ENCODE results near the gene SLCO3A1.

SLCO3A1 gene

GRCh38 chr15:91973481-91973880 is 120.0 kb downstream of the SLCO3A1 start:
- DNase-seq: no peak

DNA sequence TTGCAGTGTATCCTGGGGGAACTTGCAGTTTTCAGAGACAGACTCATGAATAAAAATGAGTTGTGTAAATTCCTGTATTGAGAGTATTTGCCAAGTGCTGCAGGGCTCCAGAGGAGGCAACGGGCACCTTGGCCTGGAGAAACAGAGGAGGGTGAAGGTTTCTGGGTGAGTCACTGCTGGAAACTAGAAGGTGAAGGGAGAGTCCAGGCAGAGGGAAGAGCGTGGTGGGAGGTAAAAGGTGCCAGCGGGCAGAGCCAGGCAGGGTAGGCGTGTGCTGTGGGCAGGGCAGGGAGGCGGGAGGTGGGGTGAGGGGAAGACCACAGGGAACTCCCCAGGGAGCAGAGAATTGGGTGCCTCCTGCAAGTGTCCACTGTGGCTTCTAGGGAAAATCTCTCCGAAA is 120.8 kb downstream of the SLCO3A1 start:
- no peak for DNase-seq

DNA sequence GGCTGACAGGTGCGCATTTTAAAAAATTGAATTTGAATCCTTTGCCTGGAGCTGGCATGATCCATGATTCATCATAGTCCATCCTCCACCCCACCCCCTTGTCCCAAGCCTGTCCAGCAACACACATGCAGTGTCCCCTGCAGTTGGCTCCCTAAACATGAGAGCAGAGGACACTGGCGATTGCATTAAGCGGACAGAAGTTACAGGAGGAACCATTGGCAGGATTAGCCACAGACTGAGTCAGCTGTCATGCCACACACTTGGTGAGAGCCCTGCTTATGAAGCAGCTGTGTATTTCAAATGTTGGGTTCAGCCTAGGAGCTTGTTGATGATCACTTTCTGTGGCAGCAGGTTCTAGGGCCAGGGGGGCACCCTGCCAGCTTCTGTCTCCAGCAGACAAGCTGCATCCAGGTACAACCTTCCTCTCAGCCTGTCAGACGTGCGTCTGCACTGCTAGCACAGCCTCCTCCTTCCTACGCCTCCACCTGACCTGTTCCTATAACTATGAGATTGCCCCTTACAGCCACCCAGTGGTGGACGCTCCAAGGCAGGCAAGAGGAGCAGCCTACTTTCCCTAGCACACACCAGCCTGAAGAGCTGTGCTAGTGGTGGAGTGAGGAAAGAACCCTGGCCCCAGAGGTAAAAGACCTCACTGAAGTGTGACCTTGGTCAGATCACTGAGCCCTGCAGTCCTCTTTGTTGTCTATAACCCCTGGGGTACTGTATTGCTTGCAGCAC is 121.9 kb downstream of the SLCO3A1 start:
- DNase-seq: no peak

DNA sequence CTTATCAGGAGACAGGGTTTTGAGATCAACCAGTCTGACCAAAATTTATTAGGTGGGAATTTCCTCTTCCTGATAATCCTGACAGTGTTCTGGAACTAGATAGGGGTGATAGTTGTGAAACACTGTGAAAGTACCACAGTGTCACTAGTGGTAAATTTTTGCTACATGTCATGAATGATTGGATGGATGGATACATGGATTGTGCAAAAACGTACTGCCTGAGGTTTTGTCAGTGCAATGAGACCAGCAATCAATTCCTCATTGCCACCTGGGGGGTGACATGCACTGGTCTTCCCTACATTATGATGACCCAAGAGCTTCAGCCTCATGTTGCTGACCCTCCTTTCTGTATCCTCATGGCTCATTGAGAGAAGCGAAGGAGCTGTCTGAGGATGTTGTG is 123.5 kb downstream of the SLCO3A1 start:
- no peak for DNase-seq

GRCh38 chr15:91980502-91981267 is 127.2 kb downstream of the SLCO3A1 start:
- DNase-seq: no peak

DNA sequence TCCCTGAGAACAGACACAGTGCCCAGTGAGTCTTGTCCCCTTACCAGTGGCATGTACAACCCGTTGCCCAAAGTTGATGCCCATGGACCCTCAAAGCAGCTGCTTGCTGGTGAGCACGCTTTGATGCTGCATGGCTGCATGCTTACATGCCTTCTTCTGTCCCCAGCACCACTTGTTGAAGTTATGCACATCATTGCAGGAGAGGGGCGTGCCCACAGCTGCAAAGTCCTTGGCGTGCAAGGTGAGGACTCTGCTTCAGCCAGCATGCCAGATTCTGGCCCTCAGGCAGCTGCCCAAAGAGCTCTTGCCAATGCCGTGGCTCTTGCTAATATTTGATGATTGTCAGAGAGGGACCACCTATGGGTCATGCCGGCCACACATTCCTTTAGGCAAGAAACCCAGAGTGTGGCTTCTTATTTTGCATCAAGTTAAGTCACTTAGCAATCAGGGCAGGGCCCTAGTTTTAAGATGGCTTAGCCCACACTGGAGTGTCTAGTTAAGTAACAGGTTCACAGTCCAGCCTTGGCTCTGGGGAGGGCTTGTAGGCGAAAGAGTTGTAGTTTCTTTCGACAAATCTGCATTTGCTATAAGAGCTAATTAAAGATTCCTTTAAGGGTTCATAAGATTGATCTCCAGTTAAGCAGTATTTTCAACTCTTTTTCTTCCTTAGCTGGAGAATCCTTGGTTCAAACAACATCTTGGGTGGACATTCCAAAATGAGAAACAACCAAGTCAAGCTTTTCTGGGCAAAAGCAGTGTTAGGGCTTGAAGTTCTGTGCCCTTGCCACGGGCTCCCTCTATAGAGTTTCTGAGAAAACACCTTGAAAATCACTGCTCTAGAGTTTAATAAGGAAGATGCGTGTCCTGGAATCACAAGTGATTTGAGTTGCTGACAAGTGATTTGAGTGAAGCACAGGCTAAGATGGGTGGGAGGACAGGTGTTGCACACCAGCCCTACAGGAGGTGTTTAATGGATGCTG is 128.6 kb downstream of the SLCO3A1 start:
- no peak for DNase-seq

- no peak for DNase-seq
These were observed 130.3 kb downstream of the SLCO3A1 start for GRCh38 chr15:91983729-91984340.

DNA sequence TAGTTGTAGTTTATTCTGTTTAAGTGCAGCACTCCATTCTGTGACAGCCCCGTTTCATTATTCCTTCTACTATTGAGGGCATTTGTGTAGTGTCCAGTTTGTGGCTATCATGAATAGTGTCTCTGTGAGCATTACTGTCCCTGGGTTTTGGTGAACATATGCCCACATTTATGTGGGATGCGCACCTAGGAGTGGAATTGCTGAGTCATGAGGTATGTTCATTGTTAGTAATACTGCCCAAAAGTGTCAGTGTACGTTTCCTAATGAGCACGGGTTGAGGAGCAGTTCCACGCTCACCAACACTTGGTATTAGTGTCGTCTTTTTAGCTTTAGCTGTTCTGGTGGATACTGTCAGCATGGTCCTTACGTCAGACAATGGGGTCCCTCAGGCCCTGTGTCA is 131.8 kb downstream of the SLCO3A1 start:
- DNase-seq: no peak

GRCh38 chr15:91988071-91988470 is 134.6 kb downstream of the SLCO3A1 start:
- DNase-seq: no peak

DNA sequence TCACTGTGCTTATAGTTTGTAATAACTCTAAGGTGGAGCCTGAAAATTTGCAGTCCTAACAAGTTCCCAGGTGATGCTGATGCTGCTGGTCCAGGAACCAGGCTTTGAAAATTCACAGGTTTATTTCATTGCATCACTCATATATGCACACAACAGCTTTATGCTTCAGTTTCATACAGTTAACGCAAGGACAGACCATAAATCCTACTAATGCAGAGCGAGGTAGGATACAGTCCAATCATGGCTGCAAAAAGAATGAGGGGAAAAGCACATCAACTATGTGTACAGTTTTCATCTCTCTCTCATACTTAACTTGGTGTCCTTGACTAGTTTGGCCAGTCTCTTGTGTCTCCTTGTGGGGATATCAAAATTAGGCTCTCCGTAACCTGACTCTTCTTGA is 135.1 kb downstream of the SLCO3A1 start:
- no peak for DNase-seq

GRCh38 chr15:91989821-91990220 is 136.3 kb downstream of the SLCO3A1 start:
- DNase-seq: no peak

- DNase-seq: no peak
These were observed 139.4 kb downstream of the SLCO3A1 start for GRCh38 chr15:91992945-91993344.

- DNase-seq: no peak
These were observed 141.6 kb downstream of the SLCO3A1 start for GRCh38 chr15:91995146-91995545.

DNA sequence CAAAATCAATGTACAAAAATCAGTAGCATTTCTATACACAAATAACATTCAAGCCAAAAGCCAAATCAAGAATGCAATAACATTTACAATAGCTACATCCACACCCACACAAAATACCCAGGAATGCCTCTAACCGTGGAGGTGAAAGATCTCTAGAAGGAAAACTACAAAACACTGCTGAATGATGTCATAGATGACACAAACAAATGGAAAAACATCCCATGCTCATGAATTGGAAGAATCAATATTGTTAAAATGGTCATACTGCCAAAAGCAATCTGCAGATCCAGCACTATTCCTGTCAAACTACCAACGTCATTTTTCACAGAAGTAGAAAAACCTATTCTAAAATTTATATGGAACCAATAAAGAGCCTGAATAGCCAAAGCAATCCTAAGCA is 143.7 kb downstream of the SLCO3A1 start:
- DNase-seq: no peak

DNA sequence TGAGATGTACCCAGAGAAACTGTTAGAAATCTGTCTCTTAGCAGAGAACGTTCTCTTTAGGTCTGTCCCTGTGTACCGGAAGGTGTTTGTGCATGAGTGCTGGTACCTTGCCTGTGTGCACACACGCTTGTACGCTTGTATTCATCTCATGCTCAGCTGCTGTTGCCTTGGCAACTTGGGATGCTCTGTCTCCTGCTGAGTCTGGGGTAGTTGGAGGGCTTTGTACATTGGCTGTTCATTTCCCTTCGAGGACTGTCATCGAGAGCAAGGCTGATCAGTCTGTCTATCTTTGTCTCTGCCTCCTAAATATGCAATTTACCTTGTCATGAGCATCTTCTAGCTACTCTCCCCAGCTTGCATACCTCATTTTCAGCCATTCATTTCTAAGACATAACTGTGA is 147.2 kb downstream of the SLCO3A1 start:
- DNase-seq: no peak

- DNase-seq: no peak
These were observed 147.8 kb downstream of the SLCO3A1 start for GRCh38 chr15:92001307-92001706.

DNA sequence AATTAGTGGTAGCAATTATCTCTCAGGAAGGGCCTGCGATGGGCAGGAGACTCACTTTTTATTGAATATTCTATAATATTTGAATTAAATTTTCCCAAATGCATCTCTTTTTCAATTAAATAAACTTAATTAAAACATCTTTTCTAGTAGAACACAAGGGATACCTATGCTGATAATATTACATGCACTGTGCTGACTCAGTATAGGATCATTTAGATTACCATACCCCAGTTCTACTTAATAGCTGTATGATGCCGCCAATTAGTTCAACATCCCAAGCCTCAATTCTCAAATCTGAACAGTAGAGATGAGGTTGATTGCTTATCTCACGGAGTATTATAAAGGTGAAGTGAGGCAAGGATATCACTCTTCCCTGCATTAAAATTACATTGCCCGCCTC is 149.2 kb downstream of the SLCO3A1 start:
- DNase-seq: no peak

DNA sequence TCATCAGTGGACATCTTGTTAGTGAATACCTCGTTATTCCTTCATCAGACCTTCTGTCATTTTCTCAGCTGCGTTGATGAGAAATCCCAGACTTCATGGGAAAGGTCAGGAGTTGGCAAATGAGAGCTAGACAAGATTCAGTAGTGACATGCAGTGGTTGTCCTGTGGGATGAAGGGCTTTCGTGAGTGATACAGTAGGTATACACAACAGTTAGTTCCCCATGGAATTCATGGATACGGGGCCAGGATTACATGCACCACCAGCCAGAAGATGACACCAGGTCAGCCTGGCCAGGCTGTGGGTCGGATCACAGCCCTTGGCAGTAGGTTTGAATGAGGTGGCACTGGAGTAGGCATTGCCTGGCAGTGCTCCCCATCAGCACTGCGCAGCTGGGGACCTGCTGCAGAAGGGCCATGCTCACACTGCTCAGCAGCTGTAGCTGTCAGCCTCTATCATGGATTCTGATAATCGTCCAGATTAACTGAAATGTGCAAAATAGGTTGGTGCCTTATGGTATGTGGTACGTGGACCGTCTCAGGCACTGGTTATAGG is 150.1 kb downstream of the SLCO3A1 start:
- DNase-seq: no peak

GRCh38 chr15:92005154-92005553 is 151.6 kb downstream of the SLCO3A1 start:
- no peak for DNase-seq

- DNase-seq: no peak
These were observed 152.9 kb downstream of the SLCO3A1 start for GRCh38 chr15:92006186-92007028.

- no peak for DNase-seq
These were observed 155.7 kb downstream of the SLCO3A1 start for GRCh38 chr15:92009162-92009561.
